ENCODE results near the gene SIL1.
"Not testable (repeated sequence)": the region's sequence is repeated elsewhere in the genome, so short reads cannot be mapped to it uniquely, and the experiment has no call there.

SIL1 gene

GRCh38 chr5:139014726-139015125 is 183.4 kb downstream of the SIL1 start:
- H4K8ac ChIP-seq (ENCODE audit: low read length) = no peak overlapping the region
- no peak overlapping the region for H3K9ac ChIP-seq (ENCODE audit: low read length)
- H3K27ac ChIP-seq (ENCODE audit: low read length, poor library complexity, severe bottlenecking) = no peak overlapping the region
- H3K14ac ChIP-seq (ENCODE audit: low read length in 2 of 2) = no peak overlapping the region
- H2BK5ac ChIP-seq (ENCODE audit: low read depth, low read length, poor library complexity, severe bottlenecking) = no peak overlapping the region
- H2BK15ac ChIP-seq (ENCODE audit: low read depth, poor library complexity, severe bottlenecking) = no peak overlapping the region
- no peaks in the 10 kb centered on the region for H3K27me3 ChIP-seq (ENCODE audit: control insufficient read depth in 1 of 2, insufficient read depth in 1 of 2, low read length in 2 of 2)
- no peak overlapping the region for H3K4me2 ChIP-seq (ENCODE audit: low read length, poor library complexity, severe bottlenecking)
- H3K4ac ChIP-seq (ENCODE audit: low read depth in 1 of 2, low read length in 2 of 2) = no peak overlapping the region
- H2BK120ac ChIP-seq (ENCODE audit: low read depth, low read length) = no peak overlapping the region
- H3K36me3 ChIP-seq (ENCODE audit: control insufficient read depth in 1 of 2, insufficient read depth in 2 of 2, low read depth in 1 of 2, low read length in 2 of 2) = peaks cover 3 to 21% of the 10 kb centered on the region in 2 experiments
- DNase-seq = peak; percentile 19
- no peak overlapping the region for H4K91ac ChIP-seq (ENCODE audit: low read length)
- H3K9me3 ChIP-seq (ENCODE audit: control insufficient read depth, low read length) = no peaks in the 10 kb centered on the region
- no peak overlapping the region for H2BK12ac ChIP-seq (ENCODE audit: low read length in 2 of 2)
- no peak overlapping the region for H2AFZ ChIP-seq (ENCODE audit: low read depth, low read length)
- peaks cover 1% of the 10 kb centered on the region for H3K79me1 ChIP-seq (replicated peaks; ENCODE audit: low read length, poor library complexity, severe bottlenecking)
- H2AK5ac ChIP-seq (ENCODE audit: low read length, severe bottlenecking) = no peak overlapping the region
- H3K4me3 ChIP-seq (ENCODE audit: insufficient read depth in 1 of 2, low read depth in 1 of 2, low read length in 2 of 2) = no peak overlapping the region
- H3K18ac ChIP-seq (ENCODE audit: low read depth in 1 of 2, low read length in 2 of 2) = no peak overlapping the region
- H3K4me1 ChIP-seq (ENCODE audit: control insufficient read depth, insufficient read depth, low read depth, low read length) = no peaks in the 10 kb centered on the region
- WGBS = 87% methylated on average over 4 of the region's 4 CpGs
- no peak overlapping the region for H3K23ac ChIP-seq (ENCODE audit: low read length in 2 of 2)

- no peak overlapping the region for H2BK5ac ChIP-seq (ENCODE audit: low read depth, low read length, poor library complexity, severe bottlenecking)
- no peak overlapping the region for H3K14ac ChIP-seq (ENCODE audit: low read length in 2 of 2)
- no peaks in the 10 kb centered on the region for H3K27me3 ChIP-seq (ENCODE audit: control insufficient read depth in 1 of 2, insufficient read depth in 1 of 2, low read length in 2 of 2)
- H3K27ac ChIP-seq (ENCODE audit: low read length, poor library complexity, severe bottlenecking) = no peak overlapping the region
- no peak overlapping the region for H4K91ac ChIP-seq (ENCODE audit: low read length)
- no peak for DNase-seq
- H2BK12ac ChIP-seq (ENCODE audit: low read length in 2 of 2) = no peak overlapping the region
- H3K4me1 ChIP-seq (ENCODE audit: control insufficient read depth, insufficient read depth, low read depth, low read length) = no peaks in the 10 kb centered on the region
- H4K8ac ChIP-seq (ENCODE audit: low read length) = no peak overlapping the region
- H3K4me2 ChIP-seq (ENCODE audit: low read length, poor library complexity, severe bottlenecking) = no peak overlapping the region
- WGBS = 96% methylated on average over 4 of the region's 4 CpGs
- no peak overlapping the region for H3K9ac ChIP-seq (ENCODE audit: low read length)
- no peaks in the 10 kb centered on the region for H3K9me3 ChIP-seq (ENCODE audit: control insufficient read depth, low read length)
- H3K4me3 ChIP-seq (ENCODE audit: insufficient read depth in 1 of 2, low read depth in 1 of 2, low read length in 2 of 2) = no peak overlapping the region
- H3K18ac ChIP-seq (ENCODE audit: low read depth in 1 of 2, low read length in 2 of 2) = no peak overlapping the region
- no peak overlapping the region for H2BK120ac ChIP-seq (ENCODE audit: low read depth, low read length)
- H2AFZ ChIP-seq (ENCODE audit: low read depth, low read length) = no peak overlapping the region
- no peak overlapping the region for H2BK15ac ChIP-seq (ENCODE audit: low read depth, poor library complexity, severe bottlenecking)
- H3K23ac ChIP-seq (ENCODE audit: low read length in 2 of 2) = no peak overlapping the region
- H3K79me1 ChIP-seq (replicated peaks; ENCODE audit: low read length, poor library complexity, severe bottlenecking) = peaks cover 1% of the 10 kb centered on the region
- peaks cover 3 to 6% of the 10 kb centered on the region in 2 experiments for H3K36me3 ChIP-seq (ENCODE audit: control insufficient read depth in 1 of 2, insufficient read depth in 2 of 2, low read depth in 1 of 2, low read length in 2 of 2)
- no peak overlapping the region for H2AK5ac ChIP-seq (ENCODE audit: low read length, severe bottlenecking)
- H3K4ac ChIP-seq (ENCODE audit: low read depth in 1 of 2, low read length in 2 of 2) = no peak overlapping the region
Observed at GRCh38 chr5:139012176-139012575, 186.0 kb downstream of the SIL1 start.

GRCh38 chr5:139011156-139011555 is 187.0 kb downstream of the SIL1 start:
- H2BK12ac ChIP-seq (ENCODE audit: low read length in 2 of 2); H3K4me1 ChIP-seq (ENCODE audit: control insufficient read depth, insufficient read depth, low read depth, low read length); H3K4me3 ChIP-seq (ENCODE audit: insufficient read depth in 1 of 2, low read depth in 1 of 2, low read length in 2 of 2); H2BK5ac ChIP-seq (ENCODE audit: low read depth, low read length, poor library complexity, severe bottlenecking); H3K23ac ChIP-seq (ENCODE audit: low read length in 2 of 2); H2AFZ ChIP-seq (ENCODE audit: low read depth, low read length); H3K79me1 ChIP-seq (replicated peaks; ENCODE audit: low read length, poor library complexity, severe bottlenecking); H3K9ac ChIP-seq (ENCODE audit: low read length); H2AK5ac ChIP-seq (ENCODE audit: low read length, severe bottlenecking); H3K9me3 ChIP-seq (ENCODE audit: control insufficient read depth, low read length); H3K4me2 ChIP-seq (ENCODE audit: low read length, poor library complexity, severe bottlenecking); H3K14ac ChIP-seq (ENCODE audit: low read length in 2 of 2); DNase-seq; H2BK120ac ChIP-seq (ENCODE audit: low read depth, low read length); H3K36me3 ChIP-seq (ENCODE audit: control insufficient read depth in 1 of 2, insufficient read depth in 2 of 2, low read depth in 1 of 2, low read length in 2 of 2); H4K8ac ChIP-seq (ENCODE audit: low read length); H3K27me3 ChIP-seq (ENCODE audit: control insufficient read depth in 1 of 2, insufficient read depth in 1 of 2, low read length in 2 of 2); H3K4ac ChIP-seq (ENCODE audit: low read depth in 1 of 2, low read length in 2 of 2); H2BK15ac ChIP-seq (ENCODE audit: low read depth, poor library complexity, severe bottlenecking): not testable (repeated sequence)
- WGBS = 58% methylated on average over 12 of the region's 25 CpGs
- Histone ChIP-seq H4K91ac (ENCODE audit: low read length) (peak overlapping the region; percentile 68), H3K27ac (ENCODE audit: low read length, poor library complexity, severe bottlenecking) (peak overlapping the region; percentile 14), H3K18ac (ENCODE audit: low read depth in 1 of 2, low read length in 2 of 2) (peak overlapping the region in 1 of 2 experiments; percentile 40)

- Histone ChIP-seq H3K79me1 (replicated peaks; ENCODE audit: low read length, poor library complexity, severe bottlenecking) (no peaks in the 10 kb centered on the region), H3K4me2 (ENCODE audit: low read length, poor library complexity, severe bottlenecking) (no peak overlapping the region), H2BK12ac (ENCODE audit: low read length in 2 of 2) (no peak overlapping the region), H2BK120ac (ENCODE audit: low read depth, low read length) (no peak overlapping the region), H2BK15ac (ENCODE audit: low read depth, poor library complexity, severe bottlenecking) (no peak overlapping the region), H3K9ac (ENCODE audit: low read length) (no peak overlapping the region), H3K27me3 (ENCODE audit: control insufficient read depth in 1 of 2, insufficient read depth in 1 of 2, low read length in 2 of 2) (no peaks in the 10 kb centered on the region), H2AFZ (ENCODE audit: low read depth, low read length) (no peak overlapping the region), H3K23ac (ENCODE audit: low read length in 2 of 2) (no peak overlapping the region), H3K4me3 (ENCODE audit: insufficient read depth in 1 of 2, low read depth in 1 of 2, low read length in 2 of 2) (no peak overlapping the region), H3K27ac (ENCODE audit: low read length, poor library complexity, severe bottlenecking) (no peak overlapping the region), H3K14ac (ENCODE audit: low read length in 2 of 2) (no peak overlapping the region), H3K9me3 (ENCODE audit: control insufficient read depth, low read length) (no peaks in the 10 kb centered on the region), H4K8ac (ENCODE audit: low read length) (no peak overlapping the region), H3K18ac (ENCODE audit: low read depth in 1 of 2, low read length in 2 of 2) (no peak overlapping the region), H3K4ac (ENCODE audit: low read depth in 1 of 2, low read length in 2 of 2) (no peak overlapping the region), H2BK5ac (ENCODE audit: low read depth, low read length, poor library complexity, severe bottlenecking) (no peak overlapping the region), H2AK5ac (ENCODE audit: low read length, severe bottlenecking) (no peak overlapping the region), H3K4me1 (ENCODE audit: control insufficient read depth, insufficient read depth, low read depth, low read length) (no peaks in the 10 kb centered on the region), H3K36me3 (ENCODE audit: control insufficient read depth in 1 of 2, insufficient read depth in 2 of 2, low read depth in 1 of 2, low read length in 2 of 2) (peaks cover 4% of the 10 kb centered on the region in 2 experiments), H4K91ac (ENCODE audit: low read length) (no peak overlapping the region)
- no peak for DNase-seq
- WGBS = 80% methylated on average over 2 of the region's 3 CpGs
Observed at GRCh38 chr5:139004374-139005307, 193.5 kb downstream of the SIL1 start.

Measured in mesenchymal stem cell (in vitro differentiated cells and primary cell).